Neural progenitor cell (in vitro differentiated cells): ENCODE results near the gene ARV1.
"Not testable (repeated sequence)": the region's sequence is repeated elsewhere in the genome, so short reads cannot be mapped to it uniquely, and the experiment has no call there.

Experiments
- EZH2 ChIP-seq: fragments of 200-600 bp; sonication (generic); IDR thresholded peaks from 2 replicates; pipeline ENCODE4 v1.6.1; 2017; ENCODE audit warnings: antibody characterized with exemption, mild to moderate bottlenecking, moderate library complexity
- EZH2phosphoT487 ChIP-seq: fragments of 200-600 bp; sonication (generic); IDR thresholded peaks from 2 replicates; pipeline ENCODE4 v1.6.1; 2017; ENCODE audit warnings: antibody characterized with exemption
- TF ChIP-seq, protein P1 (sequence below): fragments of 200-600 bp; sonication (generic); IDR thresholded peaks from 2 replicates; pipeline ENCODE4 v1.5.1; 2017; ENCODE audit warnings: antibody characterized with exemption, mild to moderate bottlenecking

DNA sequence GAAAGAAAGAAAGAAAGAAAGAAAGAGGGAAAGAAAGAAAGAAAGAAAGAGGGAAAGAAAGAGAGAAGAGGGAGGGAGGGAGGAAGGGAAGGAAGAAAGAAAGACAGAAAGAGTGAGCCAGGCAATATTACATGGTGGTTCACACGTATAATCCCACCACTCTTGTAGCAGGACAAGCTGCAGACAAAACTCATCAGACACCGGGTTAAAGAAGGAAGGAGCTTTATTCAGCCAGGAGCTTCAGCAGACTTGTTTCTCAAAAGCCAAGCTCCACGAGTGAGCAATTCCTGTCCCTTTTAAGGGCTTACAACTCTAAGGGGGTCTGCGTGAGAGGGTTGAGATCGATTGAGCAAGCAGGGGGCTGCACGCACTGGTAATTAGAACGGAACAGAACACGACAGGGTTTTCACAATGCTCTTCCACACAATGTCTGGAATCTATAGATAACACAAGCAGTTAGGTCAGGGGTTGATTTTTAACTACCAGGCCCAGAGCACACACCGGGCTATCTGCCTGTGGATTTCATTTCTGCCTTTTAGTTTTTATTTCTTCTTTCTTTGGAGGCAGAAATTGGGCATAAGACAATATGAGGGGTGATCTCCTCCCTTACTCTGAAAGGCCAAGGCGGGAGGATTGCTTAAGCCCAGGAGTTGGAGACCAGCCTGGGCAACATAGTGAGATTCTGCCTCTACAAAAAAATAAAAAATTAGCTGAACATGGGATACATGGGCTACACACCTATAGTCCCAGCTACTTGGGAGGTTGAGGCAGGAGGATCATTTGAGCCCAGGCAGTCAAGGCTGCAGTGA lies 67.2 kb downstream of the ARV1 start:
- TF ChIP-seq, protein P1, sequence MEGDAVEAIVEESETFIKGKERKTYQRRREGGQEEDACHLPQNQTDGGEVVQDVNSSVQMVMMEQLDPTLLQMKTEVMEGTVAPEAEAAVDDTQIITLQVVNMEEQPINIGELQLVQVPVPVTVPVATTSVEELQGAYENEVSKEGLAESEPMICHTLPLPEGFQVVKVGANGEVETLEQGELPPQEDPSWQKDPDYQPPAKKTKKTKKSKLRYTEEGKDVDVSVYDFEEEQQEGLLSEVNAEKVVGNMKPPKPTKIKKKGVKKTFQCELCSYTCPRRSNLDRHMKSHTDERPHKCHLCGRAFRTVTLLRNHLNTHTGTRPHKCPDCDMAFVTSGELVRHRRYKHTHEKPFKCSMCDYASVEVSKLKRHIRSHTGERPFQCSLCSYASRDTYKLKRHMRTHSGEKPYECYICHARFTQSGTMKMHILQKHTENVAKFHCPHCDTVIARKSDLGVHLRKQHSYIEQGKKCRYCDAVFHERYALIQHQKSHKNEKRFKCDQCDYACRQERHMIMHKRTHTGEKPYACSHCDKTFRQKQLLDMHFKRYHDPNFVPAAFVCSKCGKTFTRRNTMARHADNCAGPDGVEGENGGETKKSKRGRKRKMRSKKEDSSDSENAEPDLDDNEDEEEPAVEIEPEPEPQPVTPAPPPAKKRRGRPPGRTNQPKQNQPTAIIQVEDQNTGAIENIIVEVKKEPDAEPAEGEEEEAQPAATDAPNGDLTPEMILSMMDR = not testable (repeated sequence)
- not testable (repeated sequence) for TF ChIP-seq EZH2, EZH2phosphoT487
